Measurements from ENCODE around the gene BTNL2.

- TF ChIP-seq CTCF (IDR thresholded peaks at IDR 0.05) = no peak
- TF ChIP-seq ZFX (IDR thresholded peaks at IDR 0.05; ENCODE audit: borderline replicate concordance) = no peak
These were observed 36.5 kb downstream of the BTNL2 start for GRCh38 chr6:32370505-32370904.
